Raji (cell line): ENCODE data around the gene BEND6.

ENCODE experiments used
- POLR2A ChIP-seq: IDR thresholded peaks from 2 replicates; pipeline ENCODE4 v1.6.1; 2011; ENCODE audit warnings: low read depth, low read length, control low read depth; ENCODE audit not compliant: insufficient read depth

The BEND6 gene

DNA sequence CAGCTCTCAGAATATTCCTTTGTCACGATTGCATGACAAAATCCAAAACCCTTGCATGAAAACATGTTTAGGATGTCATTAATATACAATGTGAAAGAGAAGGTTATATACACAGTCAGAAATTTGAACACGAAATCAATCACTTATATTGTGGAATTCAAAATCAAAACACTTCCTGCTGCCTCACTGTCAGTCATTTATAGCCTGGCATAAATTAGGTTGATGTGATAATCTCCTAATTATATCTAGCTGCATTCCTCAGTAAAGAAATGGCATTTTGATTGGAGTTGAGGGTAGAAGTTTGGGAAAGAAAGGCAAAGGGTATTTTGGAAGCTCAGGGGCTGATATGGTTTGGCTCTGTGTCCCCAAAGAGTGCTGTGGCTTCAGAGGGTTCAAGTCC lies 24.1 kb upstream of the BEND6 start:
- no peak for TF ChIP-seq POLR2A

DNA sequence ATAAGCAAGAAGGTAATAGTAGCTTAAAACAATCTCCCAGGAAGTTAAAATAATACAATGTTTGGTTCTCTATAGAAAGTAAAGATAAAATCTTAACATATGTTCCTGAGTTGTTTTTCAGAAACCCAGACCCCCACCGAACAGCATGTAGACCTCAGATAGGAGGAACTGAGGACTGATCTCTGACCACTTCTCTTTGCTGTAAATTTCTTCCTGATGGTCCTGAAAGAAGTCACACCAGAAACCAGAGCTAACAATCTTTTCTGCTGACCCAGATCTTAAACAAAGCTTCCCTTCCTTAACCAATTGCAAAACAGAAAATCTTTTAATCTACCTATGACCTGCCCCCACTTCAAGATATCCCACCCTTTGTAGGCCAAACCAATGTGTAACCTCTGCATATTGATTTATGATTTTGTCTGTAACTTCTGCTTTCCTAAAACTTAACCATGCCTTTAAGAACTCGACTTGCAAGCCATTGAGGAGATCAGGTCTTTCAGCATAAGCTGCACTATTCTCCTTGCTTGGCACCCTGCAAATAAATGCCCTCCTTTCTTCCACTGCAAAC lies 21.9 kb upstream of the BEND6 start:
- TF ChIP-seq POLR2A, result no peak

DNA sequence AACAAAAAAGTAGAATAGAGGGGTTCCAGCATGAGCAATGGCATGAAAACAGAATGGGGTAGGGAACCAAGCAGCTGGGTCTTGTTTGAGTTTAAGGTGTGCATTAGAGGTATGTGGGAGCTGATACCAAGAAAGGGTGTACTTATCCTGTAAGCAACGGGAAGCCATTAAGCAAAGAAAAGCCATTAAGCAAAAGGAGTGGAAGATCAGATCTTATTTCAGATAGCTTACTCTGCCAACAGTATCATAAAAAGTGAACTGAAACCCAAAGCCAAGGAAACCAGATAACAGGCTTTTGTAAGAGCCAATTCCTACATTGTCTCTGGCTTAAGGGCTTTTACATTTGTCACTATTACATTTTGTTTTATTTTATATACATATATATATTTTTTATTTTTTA lies 21.3 kb upstream of the BEND6 start:
- TF ChIP-seq POLR2A, result no peak

DNA sequence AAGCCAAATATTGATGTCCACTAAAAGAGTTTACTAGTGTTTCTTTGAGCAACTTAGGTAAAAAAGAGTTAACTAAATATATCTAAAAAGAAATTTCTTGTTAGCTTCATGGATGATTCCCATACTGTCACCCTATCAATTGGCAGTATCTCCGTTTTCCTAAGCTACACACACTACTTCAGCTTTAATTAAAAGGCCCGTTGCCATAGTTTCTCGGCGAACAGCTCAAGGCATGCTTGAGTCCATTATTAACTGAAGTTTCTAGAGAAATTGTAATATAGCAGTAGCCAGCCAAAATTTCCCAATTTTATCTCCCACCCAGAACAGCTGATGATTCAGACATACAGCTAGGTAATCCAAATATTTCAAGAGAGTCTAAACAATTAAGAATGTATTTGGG lies 20.0 kb upstream of the BEND6 start:
- TF ChIP-seq POLR2A, result no peak

DNA sequence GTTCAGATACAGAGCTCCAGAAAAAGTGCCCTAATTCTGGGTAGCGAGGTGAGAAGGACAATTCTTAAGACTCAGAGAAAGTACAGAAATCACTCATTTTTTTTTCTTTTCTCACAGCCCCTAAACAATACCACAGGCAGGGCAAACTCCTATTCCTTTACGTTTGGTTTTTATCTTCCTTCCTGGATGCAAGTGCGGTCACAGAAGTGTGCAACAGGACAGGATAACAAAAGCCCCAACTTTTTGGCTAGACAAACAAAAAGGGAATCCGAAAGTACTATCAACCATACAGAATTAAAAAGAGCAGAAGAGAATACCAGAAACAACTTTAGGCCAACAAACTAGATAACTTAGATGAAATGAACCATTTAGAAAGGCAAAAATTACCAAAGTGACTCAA lies 18.4 kb upstream of the BEND6 start:
- no peak for TF ChIP-seq POLR2A

DNA sequence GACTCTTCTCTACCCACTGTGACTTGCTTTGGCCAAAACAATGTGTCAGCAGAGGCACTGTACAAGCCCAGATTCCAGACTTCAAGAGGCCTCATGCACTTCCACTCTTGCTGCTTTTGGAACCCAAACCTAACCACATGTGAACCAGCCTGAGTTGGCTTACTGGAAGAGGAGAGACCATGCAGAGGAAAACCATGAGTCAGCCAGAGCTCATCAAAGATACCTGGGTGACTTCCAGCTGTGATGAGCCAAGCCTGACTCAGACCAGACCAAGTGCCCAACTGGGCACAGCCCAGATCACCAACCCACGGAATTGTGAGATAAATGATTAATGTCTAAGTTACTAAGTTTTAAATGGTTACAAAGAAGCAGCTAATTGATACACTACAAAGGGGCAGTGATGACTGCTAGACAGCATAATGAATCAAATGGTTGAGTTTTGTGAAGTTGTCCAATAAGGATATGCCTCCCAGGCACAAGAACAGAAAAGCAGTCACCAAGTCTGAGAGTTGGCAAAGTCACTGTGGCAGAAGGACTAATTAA lies 16.2 kb upstream of the BEND6 start:
- no peak for TF ChIP-seq POLR2A

DNA sequence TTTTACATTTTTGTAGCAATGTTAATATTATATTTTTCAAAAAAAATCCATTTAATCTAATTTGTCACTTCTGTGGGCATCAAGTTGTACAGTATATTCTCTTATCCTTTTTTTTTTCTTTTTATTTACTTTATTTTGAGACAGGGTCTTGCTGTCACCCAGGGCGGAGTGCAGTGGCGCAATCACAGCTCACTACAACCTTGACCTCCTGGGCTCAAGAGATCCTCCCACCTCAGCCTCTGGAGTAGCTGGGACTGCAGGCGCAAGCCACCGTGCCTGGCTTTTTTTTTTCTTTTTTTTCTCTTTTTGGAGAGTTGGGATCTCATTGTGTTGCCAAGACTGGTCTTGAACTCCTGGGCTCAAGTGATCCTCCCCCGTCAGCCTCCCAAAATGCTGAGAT lies 14.4 kb upstream of the BEND6 start:
- no peak for TF ChIP-seq POLR2A

DNA sequence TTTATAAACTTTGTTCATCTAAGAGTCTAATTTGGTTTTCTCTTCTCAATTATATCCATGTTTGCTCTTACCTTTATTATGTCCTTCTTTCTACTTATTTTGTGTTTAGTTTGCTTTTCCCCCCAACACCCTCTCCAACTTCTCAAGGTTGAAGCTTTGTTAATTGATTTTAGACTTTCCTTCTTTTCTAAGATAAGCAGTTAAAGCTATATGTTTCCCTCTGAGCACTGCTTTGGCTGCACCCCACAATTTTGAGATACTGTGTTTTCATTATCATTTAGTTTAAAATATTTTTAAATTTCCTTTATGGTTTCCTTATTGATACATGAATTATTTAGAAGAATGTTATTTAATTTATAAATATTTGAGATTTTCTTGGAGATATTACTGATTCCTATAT lies 13.9 kb upstream of the BEND6 start:
- no peak for TF ChIP-seq POLR2A

DNA sequence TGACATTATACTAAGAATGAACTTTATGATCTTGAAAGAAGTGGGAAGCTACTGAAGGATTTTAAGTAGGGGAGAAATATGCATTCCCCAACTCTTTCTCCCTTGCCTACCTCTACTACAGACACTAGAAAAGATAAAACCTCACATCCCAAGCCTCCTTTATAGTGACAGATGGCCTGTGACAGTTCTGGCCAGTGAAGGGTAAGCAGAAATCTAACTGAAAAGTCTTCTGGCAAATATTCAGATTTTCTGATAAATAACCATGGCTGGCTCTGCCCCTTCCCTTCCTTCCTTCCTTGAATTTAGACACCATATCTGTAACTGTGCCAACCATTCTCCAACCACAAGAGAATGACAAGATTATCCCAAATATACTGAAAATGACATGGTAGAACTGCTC lies 10.2 kb upstream of the BEND6 start:
- TF ChIP-seq POLR2A, result no peak

DNA sequence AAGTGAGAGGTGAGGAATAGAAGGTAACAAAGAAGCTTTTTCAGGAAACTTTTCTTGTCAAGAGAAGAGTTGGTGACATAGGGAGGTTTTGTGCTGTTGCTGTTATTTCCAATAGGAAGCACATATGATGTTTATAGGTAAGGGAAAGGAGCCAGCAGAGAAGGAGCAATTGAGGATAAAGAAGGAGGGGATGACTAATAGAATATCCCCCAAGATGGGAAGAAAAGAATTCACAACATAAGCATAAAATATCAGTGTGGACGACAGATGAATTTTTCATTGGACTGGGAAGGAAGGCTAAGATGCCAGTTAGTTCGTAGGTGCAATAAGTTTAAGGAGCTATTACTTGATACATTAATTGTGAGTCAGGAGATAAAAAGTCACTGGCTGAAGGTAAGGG lies 8.5 kb upstream of the BEND6 start:
- TF ChIP-seq POLR2A, result no peak

DNA sequence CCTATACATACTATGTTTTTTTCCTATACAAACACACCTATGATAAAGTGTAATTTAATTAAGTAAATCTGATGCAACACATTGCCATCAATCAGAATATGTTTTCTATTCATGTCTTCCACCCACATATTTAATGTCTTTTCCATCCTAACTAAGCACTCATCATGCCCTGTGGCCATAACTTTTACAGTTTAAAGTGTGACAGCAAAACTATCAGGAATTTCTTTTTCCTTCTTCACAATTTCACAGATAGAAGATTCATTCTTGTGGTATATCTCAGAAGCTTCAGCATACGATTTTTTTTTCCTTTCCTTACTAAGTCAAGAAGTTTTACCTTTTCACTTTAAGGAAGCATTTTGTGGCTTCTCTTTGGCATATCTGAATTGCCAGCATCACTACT lies 7.0 kb upstream of the BEND6 start:
- TF ChIP-seq POLR2A, result no peak

DNA sequence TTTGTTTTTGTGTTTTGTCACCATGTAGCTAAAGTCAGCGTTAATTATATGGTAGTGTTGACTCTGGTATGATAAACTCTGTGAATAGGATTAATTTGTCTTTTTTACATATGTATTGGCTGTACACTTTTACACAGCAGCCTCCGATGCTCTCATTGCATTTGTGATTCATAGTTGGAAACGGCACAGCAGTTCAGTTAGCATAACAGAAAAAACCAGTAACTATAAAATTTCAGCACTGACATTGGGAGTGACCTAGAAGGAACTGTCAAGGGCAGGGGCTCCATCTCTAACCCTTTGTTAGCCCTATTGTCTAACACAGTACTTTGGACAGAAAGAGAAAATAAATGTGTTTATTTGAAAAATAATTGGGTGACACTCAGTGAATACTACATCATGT lies 5.6 kb upstream of the BEND6 start:
- no peak for TF ChIP-seq POLR2A

DNA sequence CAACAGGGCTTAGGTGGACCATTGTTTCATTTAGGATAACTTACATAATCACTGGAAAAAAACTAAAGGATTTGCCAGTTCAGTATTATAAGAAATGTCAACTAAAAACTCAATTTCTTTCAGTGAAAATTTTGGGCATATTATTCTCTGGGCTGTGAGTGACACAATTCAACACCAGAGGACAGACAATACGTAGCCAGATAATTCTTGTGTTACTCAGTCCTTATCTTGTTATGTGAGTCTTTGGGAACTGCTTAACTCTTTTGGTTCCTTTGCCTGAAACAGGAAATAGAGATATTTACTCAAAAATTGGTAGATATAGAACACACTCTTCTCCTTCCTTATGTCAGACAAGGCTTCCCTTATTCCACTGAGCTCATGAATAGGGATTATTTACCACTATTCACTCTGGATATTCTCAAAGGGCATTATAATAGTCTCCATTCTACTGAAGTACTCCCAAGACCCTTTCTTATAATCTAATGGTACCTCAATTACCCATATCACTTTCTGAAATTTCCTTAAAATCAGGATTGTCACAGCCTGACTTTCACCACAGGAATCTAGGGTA lies 4.9 kb upstream of the BEND6 start:
- no peak for TF ChIP-seq POLR2A

DNA sequence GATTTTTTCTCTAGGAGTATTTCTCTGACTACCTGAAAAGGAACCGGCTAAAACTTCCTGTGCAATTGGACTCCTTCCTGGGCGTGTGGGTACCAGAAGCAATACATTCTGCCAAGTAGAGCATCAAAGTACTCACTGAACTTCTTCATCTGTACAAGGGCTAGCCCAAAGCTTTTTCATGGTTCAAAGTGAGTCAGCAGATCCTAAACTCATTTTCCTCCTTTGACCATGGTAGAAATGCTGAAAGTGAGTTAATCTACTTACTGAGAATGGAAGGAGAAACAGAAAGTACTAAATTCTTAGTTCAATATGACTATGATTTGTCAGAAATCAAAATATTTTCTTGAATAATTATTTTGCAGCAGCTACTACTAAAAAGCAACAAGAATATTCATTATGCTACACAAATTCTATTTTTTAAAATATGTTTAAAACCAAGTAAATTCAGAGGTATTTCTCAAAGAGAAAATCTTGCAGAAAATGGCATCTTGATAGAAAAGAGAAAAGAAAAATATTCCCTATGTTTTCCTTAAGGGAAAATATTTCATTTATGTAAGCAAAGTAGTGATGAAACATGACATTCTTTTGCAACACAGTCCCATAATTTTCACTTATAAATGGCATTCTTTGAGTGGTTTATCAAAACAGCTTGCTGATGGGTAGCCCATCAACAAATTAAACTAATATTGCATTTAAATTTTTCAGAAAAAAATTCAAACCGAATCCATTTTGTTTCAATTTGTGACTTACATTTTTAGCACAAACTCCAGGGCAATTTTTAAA lies 3.7 kb upstream of the BEND6 start:
- no peak for TF ChIP-seq POLR2A

DNA sequence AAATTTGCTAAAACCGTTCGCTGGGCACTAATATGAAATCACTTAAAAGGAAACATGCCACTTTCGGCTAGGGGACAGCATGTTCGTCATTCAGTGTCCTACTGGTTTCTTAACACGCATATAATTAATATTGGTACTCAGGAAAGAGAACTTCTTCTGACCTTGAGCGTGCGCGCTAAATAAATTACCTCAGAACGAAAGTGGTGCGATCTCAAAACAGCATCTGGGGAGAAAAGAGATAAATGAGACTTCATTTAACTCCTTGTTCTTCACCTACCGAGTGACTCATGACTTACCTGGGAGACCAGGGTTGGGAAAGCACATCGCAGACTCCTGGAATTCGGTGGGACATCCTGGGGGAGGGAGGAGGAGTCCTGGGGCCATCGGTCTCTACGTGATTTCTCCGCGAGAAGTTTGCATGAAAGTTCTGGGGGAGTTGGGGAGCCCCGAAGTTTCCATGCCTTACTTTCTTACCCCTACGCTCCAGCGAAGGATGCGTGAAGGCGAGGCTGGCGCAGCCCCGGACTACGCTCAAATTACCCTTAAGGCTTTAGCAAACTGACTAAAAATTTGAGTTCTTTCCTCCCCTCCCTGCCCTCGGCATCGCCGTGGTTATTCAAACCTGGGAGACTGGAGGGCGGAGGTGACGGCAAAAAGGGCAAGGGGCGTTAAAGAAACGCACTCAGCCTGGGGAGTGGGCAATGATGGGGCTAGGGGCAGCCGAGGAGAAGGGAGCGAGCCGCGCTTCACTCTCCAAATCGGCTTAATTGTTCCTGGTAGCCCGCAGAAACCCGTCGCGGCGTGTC lies 1.1 kb upstream of the BEND6 start:
- TF ChIP-seq POLR2A, result no peak

DNA sequence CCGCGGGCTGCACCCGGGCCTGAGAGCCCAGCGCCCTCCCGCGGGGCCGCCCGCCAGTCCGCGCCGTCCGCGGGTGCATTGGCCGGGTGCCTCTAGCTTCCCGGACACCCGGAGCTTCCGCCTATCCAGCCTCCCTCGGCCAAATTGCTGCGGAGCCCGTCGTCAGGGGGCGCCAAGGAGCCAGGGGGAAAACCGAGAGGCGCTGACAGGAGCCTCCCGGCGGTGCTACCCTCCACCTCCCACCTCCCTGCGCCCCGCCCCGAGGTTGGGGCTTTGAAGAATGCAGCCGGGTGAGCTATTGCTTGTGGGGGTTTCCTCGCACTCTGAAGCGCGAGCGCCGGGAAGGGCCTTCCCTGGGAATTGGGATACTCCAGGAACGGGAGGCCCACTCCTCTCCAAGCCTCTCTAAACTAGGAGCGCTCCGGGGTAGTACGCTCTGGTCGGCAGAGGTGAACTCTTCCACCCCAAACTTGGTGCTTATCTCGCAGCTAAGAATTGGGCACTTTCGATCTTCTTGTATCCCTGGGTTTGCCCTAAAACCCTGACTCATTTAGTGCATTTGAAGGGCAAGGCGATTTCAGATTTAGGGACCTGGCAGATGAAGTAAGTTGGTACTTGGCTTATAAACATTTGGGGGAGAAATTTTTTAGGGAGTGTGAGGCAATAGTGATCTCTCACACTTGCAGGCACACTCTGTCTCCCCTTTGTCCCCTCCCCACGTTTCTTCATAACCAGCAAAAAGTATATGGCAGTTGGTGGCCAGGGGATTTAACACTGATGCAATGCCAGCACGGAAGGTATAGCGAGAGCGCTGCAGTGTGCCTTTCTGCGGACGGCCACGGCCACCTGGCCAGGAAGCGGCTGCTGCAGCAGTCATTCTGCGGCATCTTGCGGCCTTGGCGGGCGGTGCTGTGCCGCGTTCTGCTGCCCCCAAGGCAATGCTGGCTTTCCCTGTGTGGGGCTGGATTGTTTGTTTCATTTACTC lies 556 bp downstream of the BEND6 start:
- no peak for TF ChIP-seq POLR2A
